GM19395 (cell line): Measurements from ENCODE around the gene GPX6.
"Not testable (repeated sequence)": the region's sequence is repeated elsewhere in the genome, so short reads cannot be mapped to it uniquely, and the experiment has no call there.

ENCODE experiments used
- ATAC-seq: cut with Tn5 transposase; IDR thresholded peaks from one replicate; pipeline ENCODE4 v1.9.1; 2021; ENCODE audit warnings: mild to moderate bottlenecking, moderate library complexity; ENCODE audit not compliant: unreplicated experiment

The GPX6 gene

GRCh38 chr6:28515676-28516075, at the start of gene GPX6:
Gene GPX6, minus strand, starts transcription at chr6:28515793. Its CDS starts 50 bp downstream, at chr6:28515743.
- ATAC-seq: no peak

- no peak for ATAC-seq
These were observed 48.0 kb upstream of the GPX6 start for GRCh38 chr6:28563430-28564095.

GRCh38 chr6:28558629-28559028, 43.0 kb upstream of the GPX6 start:
- ATAC-seq: no peak

- ATAC-seq: no peak
These were observed 39.5 kb upstream of the GPX6 start for GRCh38 chr6:28555136-28555535.

- ATAC-seq: no peak
These were observed 38.6 kb upstream of the GPX6 start for GRCh38 chr6:28553986-28554881.

GRCh38 chr6:28553384-28553985, 37.9 kb upstream of the GPX6 start:
- no peak for ATAC-seq

- no peak for ATAC-seq
These were observed 36.5 kb upstream of the GPX6 start for GRCh38 chr6:28551891-28552666.

- not testable (repeated sequence) for ATAC-seq
These were observed 31.4 kb upstream of the GPX6 start for GRCh38 chr6:28547003-28547402.

GRCh38 chr6:28545955-28546354, 30.4 kb upstream of the GPX6 start:
- no peak for ATAC-seq

- no peak for ATAC-seq
These were observed 28.3 kb upstream of the GPX6 start for GRCh38 chr6:28543651-28544610.

- peak; percentile 76 for ATAC-seq
These were observed 27.1 kb upstream of the GPX6 start for GRCh38 chr6:28542440-28543296.

GRCh38 chr6:28541996-28542395, 26.4 kb upstream of the GPX6 start:
- ATAC-seq: no peak

GRCh38 chr6:28537509-28538140, 22.0 kb upstream of the GPX6 start:
- no peak for ATAC-seq

- no peak for ATAC-seq
These were observed 21.5 kb upstream of the GPX6 start for GRCh38 chr6:28537065-28537464.

- ATAC-seq: no peak
These were observed 19.3 kb upstream of the GPX6 start for GRCh38 chr6:28534875-28535274.

GRCh38 chr6:28534306-28534705, 18.7 kb upstream of the GPX6 start:
- ATAC-seq: no peak

- no peak for ATAC-seq
These were observed 16.0 kb upstream of the GPX6 start for GRCh38 chr6:28531479-28532128.

GRCh38 chr6:28530777-28531176, 15.2 kb upstream of the GPX6 start:
- no peak for ATAC-seq
